GM21528 (cell line): ENCODE measurements around the gene HTT.

ENCODE experiments used
- ATAC-seq: cut with Tn5 transposase; IDR thresholded peaks from one replicate; pipeline ENCODE4 v1.9.1; 2021; ENCODE audit warnings: mild to moderate bottlenecking, moderate library complexity; ENCODE audit not compliant: unreplicated experiment, low FRiP score

HTT gene

GRCh38 chr4:3257103-3257555 is 182.6 kb downstream of the HTT start:
- no peak for ATAC-seq

- ATAC-seq = no peak
Observed at GRCh38 chr4:3257556-3258482, 183.3 kb downstream of the HTT start.

GRCh38 chr4:3261411-3262207 is 187.1 kb downstream of the HTT start:
- no peak for ATAC-seq

GRCh38 chr4:3262208-3263052 is 187.9 kb downstream of the HTT start:
- ATAC-seq = no peak

GRCh38 chr4:3263053-3263875 is 188.8 kb downstream of the HTT start:
- no peak for ATAC-seq

GRCh38 chr4:3263876-3264193 is 189.4 kb downstream of the HTT start:
- ATAC-seq = no peak

- no peak for ATAC-seq
Observed at GRCh38 chr4:3266076-3266475, 191.6 kb downstream of the HTT start.

- no peak for ATAC-seq
Observed at GRCh38 chr4:3267576-3268394, 193.3 kb downstream of the HTT start.

GRCh38 chr4:3268395-3269104 is 194.1 kb downstream of the HTT start:
- no peak for ATAC-seq

GRCh38 chr4:3269105-3269927 is 194.8 kb downstream of the HTT start:
- no peak for ATAC-seq

GRCh38 chr4:3269991-3270611 is 195.6 kb downstream of the HTT start:
- no peak for ATAC-seq

GRCh38 chr4:3271131-3271530 is 196.7 kb downstream of the HTT start:
- ATAC-seq = no peak

- no peak for ATAC-seq
Observed at GRCh38 chr4:3276986-3277385, 202.5 kb downstream of the HTT start.

GRCh38 chr4:3280466-3280865 is 206.0 kb downstream of the HTT start:
- no peak for ATAC-seq

- no peak for ATAC-seq
Observed at GRCh38 chr4:3283483-3283882, 209.0 kb downstream of the HTT start.

GRCh38 chr4:3283916-3284315 is 209.4 kb downstream of the HTT start:
- ATAC-seq = no peak
